ENCODE results near the gene ZNF619. TPM values are rescaled to one million over a fixed set of nuclear protein-coding genes. Genes with fewer than 3 reads are reported as not detected.

Gene ZNF619
- total RNA-seq, 3 donors from 2014 or later, result 6.5 to 11.3 (median 9.5) TPM

DNA sequence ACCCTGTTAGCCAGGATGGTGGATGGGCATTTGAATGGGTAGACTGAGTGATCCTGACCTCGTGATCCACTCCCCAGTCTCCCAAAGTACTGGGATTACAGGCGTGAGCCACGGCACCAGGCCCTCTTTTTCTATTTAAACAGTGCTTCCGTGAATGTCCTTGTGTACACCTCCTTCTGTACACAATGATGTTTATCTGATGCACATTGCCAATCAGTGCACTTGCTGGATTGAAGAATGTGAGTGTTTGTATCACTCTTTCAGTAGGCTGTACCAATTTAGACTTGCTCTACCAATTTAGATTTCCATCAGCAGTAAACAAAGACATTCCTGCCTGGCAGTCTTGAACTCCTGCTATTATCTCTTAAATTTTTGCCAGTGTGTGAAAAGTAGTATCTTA lies 8.9 kb upstream of the ZNF619 start:
- DNase-seq (no peak), ATAC-seq (peak; percentile 55)
- no peaks in the 10 kb centered on the region for H3K9me3 ChIP-seq
- TF ChIP-seq, protein P1, sequence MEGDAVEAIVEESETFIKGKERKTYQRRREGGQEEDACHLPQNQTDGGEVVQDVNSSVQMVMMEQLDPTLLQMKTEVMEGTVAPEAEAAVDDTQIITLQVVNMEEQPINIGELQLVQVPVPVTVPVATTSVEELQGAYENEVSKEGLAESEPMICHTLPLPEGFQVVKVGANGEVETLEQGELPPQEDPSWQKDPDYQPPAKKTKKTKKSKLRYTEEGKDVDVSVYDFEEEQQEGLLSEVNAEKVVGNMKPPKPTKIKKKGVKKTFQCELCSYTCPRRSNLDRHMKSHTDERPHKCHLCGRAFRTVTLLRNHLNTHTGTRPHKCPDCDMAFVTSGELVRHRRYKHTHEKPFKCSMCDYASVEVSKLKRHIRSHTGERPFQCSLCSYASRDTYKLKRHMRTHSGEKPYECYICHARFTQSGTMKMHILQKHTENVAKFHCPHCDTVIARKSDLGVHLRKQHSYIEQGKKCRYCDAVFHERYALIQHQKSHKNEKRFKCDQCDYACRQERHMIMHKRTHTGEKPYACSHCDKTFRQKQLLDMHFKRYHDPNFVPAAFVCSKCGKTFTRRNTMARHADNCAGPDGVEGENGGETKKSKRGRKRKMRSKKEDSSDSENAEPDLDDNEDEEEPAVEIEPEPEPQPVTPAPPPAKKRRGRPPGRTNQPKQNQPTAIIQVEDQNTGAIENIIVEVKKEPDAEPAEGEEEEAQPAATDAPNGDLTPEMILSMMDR (IDR thresholded peaks at IDR 0.05), result no peak
- H3K4me3 ChIP-seq, result no peak overlapping the region
- no peaks in the 10 kb centered on the region for H3K4me1 ChIP-seq (ENCODE audit: low read depth)
- intact Hi-C loops (cut with DNase I, micrococcal nuclease), result no loop called here
- H3K36me3 ChIP-seq (ENCODE audit: low read depth), result peaks cover 4% of the 10 kb centered on the region

GRCh38 chr3:40470701-40471100 lies 6.2 kb upstream of the ZNF619 start:
- intact Hi-C loops (cut with DNase I, micrococcal nuclease), result no loop called here
- Histone ChIP-seq H3K9me3 (no peaks in the 10 kb centered on the region), H3K4me1 (ENCODE audit: low read depth) (no peaks in the 10 kb centered on the region), H3K4me3 (no peak overlapping the region), H3K36me3 (ENCODE audit: low read depth) (no peaks in the 10 kb centered on the region)
- no peak for ATAC-seq
- TF ChIP-seq, protein P1 (IDR thresholded peaks at IDR 0.05), result no peak
- no peak for DNase-seq

DNA sequence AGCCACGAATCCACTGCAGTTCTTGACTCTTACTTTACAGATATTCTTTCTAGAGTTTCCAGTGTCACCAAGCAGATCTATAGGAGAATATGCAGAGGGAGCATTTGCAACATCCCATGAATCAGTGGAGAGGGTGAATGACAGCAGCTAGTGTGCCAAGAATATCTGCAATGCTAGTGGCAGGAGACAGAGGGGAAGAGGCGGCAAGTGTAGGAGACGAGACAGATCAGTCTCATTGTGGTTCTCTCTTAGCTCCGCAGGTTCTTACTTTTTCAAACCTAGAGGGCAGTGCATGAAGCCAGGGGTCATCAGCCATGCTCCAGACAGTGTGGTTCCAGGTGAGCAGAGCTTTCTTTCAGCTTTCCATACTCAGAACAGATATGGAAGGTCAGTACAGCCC lies 744 bp downstream of the ZNF619 start:
- Histone ChIP-seq H3K4me1 (ENCODE audit: low read depth) (no peaks in the 10 kb centered on the region), H3K36me3 (ENCODE audit: low read depth) (no peaks in the 10 kb centered on the region), H3K9me3 (no peaks in the 10 kb centered on the region), H3K4me3 (no peak overlapping the region)
- TF ChIP-seq, protein P1 (IDR thresholded peaks at IDR 0.05), result no peak
- peak; percentile 26 for ATAC-seq
- no peak for DNase-seq
- intact Hi-C loops (cut with DNase I, micrococcal nuclease), result no loop called here

DNA sequence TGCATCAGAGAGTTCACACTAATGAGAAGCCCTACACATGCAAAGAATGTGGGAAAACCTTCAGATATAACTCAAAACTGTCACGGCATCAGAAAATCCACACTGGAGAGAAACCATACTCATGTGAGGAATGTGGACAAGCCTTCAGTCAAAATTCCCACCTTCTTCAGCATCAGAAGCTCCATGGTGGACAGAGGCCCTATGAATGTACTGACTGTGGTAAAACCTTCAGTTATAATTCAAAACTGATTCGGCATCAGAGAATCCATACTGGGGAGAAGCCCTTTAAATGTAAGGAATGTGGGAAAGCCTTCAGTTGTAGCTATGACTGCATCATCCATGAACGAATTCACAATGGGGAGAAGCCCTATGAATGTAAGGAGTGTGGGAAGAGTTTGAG lies 10.2 kb downstream of the ZNF619 start:
- Histone ChIP-seq H3K4me1 (ENCODE audit: low read depth) (no peaks in the 10 kb centered on the region), H3K36me3 (ENCODE audit: low read depth) (no peaks in the 10 kb centered on the region), H3K9me3 (peaks cover 17% of the 10 kb centered on the region), H3K4me3 (no peak overlapping the region)
- intact Hi-C loops (cut with DNase I, micrococcal nuclease), result no loop called here
- DNase-seq (no peak), ATAC-seq (no peak)
- TF ChIP-seq, protein P1 (IDR thresholded peaks at IDR 0.05), result no peak

- DNase-seq (no peak), ATAC-seq (no peak)
- intact Hi-C loops (cut with DNase I, micrococcal nuclease), result no loop called here
- TF ChIP-seq, protein P1 (IDR thresholded peaks at IDR 0.05), result no peak
- Histone ChIP-seq H3K4me1 (ENCODE audit: low read depth) (no peaks in the 10 kb centered on the region), H3K4me3 (no peak overlapping the region), H3K36me3 (ENCODE audit: low read depth) (no peaks in the 10 kb centered on the region), H3K9me3 (peaks cover 17% of the 10 kb centered on the region)
Measured at GRCh38 chr3:40490916-40491315, 14.0 kb downstream of the ZNF619 start.

GRCh38 chr3:40494698-40495097 lies 17.8 kb downstream of the ZNF619 start:
- no peaks in the 10 kb centered on the region for H3K4me1 ChIP-seq (ENCODE audit: low read depth)
- H3K36me3 ChIP-seq (ENCODE audit: low read depth), result no peaks in the 10 kb centered on the region
- ATAC-seq (no peak), DNase-seq (no peak)
- no peaks in the 10 kb centered on the region for H3K9me3 ChIP-seq
- intact Hi-C loops (cut with DNase I, micrococcal nuclease), result no loop called here
- no peak overlapping the region for H3K4me3 ChIP-seq
- TF ChIP-seq, protein P1 (IDR thresholded peaks at IDR 0.05), result no peak

Data from mucosa of descending colon (tissue), 3 donors.